Measurements from ENCODE around the gene ZNF154. TPM values are rescaled to one million over a fixed set of nuclear protein-coding genes. Genes with fewer than 3 reads are reported as not detected.
A peak's percentile ranks its signal among the peaks of the same experiment; 100 is the strongest.

Gene ZNF154
- total RNA-seq, 1 experiment from 2014 or later, result not detected

DNA sequence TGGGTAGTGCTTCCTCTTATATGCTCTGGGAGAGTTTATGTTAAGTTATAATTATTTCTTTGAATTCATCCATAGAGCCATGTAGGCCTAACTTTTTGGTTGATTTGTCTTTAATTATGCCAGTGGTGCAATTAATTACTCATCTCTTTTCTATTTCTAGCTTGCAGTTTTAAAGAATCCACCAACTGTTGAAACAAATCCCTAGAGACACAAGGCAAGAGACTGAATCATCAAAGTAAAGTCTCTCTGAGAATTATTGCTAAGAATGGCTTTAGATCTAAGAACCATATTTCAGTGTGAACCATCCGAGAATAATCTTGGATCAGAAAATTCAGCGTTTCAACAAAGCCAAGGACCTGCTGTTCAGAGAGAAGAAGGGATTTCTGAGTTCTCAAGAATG, 33.1 kb downstream of the ZNF154 start:
- no peak for DNase-seq (ENCODE audit: low read depth)

DNA sequence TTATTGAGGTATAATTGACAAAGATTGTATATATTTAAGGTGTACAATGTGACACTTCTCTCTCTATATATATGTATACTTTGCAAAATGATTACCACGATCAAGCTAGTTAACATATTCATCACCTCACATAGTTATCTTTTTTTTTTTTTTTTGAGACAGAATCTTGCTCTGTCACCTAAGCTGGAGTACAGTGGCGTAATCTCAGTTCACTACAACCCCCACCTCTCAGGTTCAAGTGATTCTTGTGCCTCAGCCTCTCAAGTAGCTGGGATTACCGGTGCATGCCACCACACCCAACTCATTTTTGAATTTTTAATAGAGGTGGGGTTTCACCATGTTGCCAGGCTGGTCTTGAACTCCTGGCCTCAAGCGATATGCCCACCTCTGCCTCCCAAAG, 36.5 kb downstream of the ZNF154 start:
- no peak for DNase-seq (ENCODE audit: low read depth)

- no peak for DNase-seq (ENCODE audit: low read depth)
Observed at GRCh38 chr19:57671124-57671895, 37.7 kb downstream of the ZNF154 start.

GRCh38 chr19:57668635-57669034, 40.4 kb downstream of the ZNF154 start, which contains the start of gene ZSCAN4:
ZSCAN4 (plus strand) TSS chr19:57668935; CDS start chr19:57676146, 7,211 bp downstream.
- no peak for DNase-seq (ENCODE audit: low read depth)

DNA sequence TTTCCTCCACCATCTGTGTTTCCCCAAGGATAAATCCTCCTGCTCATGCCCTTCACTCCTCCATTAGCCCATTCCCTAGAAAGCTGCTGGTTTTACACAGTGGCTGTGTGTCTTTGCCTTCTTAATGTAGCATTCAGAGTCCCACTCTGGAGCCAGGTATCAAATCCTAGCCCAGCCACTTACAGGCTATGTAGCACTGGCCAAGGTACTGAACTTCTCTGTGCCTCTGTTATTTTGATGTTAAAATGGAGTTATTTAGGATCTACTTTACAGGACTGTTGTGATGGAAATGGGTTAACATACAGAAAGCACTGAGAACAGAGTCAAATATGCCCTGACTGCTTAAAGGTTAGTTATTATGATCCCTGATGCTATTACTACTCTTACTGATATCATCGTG, 41.8 kb downstream of the ZNF154 start:
- DNase-seq (ENCODE audit: low read depth), result no peak

DNA sequence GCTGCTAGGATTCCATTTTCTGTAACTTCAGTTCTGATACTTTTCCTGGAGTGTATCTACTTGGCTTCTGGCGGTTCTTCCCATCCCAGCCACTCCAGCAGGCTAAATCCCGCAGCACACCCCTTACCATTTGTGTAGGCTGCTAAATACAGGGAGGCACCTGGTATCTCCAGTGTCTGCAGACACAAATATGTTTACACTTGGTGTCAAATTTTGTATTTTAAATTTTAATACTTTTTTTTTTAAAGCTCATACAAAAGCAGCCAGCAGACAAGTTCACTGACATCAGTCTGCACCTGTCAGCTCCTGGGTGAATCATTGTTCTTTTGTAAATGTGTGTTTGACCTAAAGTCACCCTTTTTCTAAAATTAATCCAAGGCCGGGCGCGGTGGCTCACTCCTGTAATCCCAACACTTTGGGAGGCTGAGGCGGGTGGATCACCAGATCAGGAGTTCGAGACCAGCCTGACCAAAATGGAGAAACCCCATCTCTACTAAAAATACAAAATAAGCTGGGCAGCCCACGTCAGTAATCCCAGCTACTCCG, 43.7 kb downstream of the ZNF154 start:
- no peak for DNase-seq (ENCODE audit: low read depth)

- peak; percentile 56 for DNase-seq (ENCODE audit: low read depth)
Observed at GRCh38 chr19:57664269-57665127, 44.5 kb downstream of the ZNF154 start.

- DNase-seq (ENCODE audit: low read depth), result no peak
Observed at GRCh38 chr19:57656346-57656745, 52.7 kb downstream of the ZNF154 start.

GRCh38 chr19:57655443-57655842, 53.6 kb downstream of the ZNF154 start:
- DNase-seq (ENCODE audit: low read depth), result no peak

GRCh38 chr19:57653689-57654088, 55.3 kb downstream of the ZNF154 start:
- no peak for DNase-seq (ENCODE audit: low read depth)

- DNase-seq (ENCODE audit: low read depth), result no peak
Observed at GRCh38 chr19:57651654-57651996, 57.4 kb downstream of the ZNF154 start.

DNA sequence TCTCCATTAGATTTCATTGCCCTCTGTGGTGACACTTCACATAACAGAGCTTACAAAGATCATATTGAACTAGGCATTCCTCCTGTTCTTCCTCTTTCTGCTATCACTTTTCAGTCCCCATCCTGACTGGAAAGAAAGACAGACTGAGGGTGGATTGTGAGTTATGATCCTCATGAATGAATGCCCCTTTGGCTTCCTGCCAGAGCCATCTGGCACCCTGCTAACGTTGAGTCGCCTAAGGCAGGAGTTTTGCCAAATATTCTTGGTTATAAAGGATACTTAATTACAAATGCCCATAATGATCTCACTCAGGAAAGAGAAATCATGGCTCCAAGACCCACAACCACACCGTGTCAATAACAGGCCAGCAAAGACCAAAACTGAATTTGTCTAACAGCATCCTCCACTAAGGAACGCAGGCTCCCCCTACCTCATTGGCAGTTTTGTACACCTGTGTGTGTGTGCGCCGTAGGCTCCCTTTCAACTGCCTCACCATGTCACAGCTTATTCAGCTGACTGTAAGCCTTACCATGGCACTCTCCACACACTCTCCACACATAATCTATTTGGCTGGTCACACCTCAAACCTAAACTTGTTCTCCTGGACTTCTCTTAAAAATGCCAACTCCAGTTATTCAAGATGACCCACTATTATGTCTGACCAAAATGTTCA, 60.5 kb downstream of the ZNF154 start:
- DNase-seq (ENCODE audit: low read depth), result no peak

Other genes starting within 250 kb of the ZNF154 start
- gene ZNF772, start 231.6 kb downstream of the ZNF154 start, total RNA-seq (2014; rRNA removed; shearing (Covaris generic)), result 9.8 and 12.2 TPM in 2 replicates
- 2.8 and 8.4 TPM in 2 replicates for gene ZNF419, start 221.5 kb downstream of the ZNF154 start, total RNA-seq (2014; rRNA removed; shearing (Covaris generic))
- gene ZNF773, start 209.3 kb downstream of the ZNF154 start, total RNA-seq (2014; rRNA removed; shearing (Covaris generic)), result 5.8 and 6.3 TPM in 2 replicates
- 3.4 and 4.0 TPM in 2 replicates for gene ZNF549, start 181.8 kb downstream of the ZNF154 start, total RNA-seq (2014; rRNA removed; shearing (Covaris generic))
- gene ZNF550, start 149.3 kb downstream of the ZNF154 start, total RNA-seq (2014; rRNA removed; shearing (Covaris generic)), result 9.7 and 34.5 TPM in 2 replicates
- gene ZNF416, start 130.3 kb downstream of the ZNF154 start, total RNA-seq (2014; rRNA removed; shearing (Covaris generic)), result 2.9 and 5.1 TPM in 2 replicates
- 9.5 and 12.5 TPM in 2 replicates for gene ZIK1, start 125.1 kb downstream of the ZNF154 start, total RNA-seq (2014; rRNA removed; shearing (Covaris generic))
- gene ZNF530, start 109.3 kb downstream of the ZNF154 start, total RNA-seq (2014; rRNA removed; shearing (Covaris generic)), result 7.5 and 15.1 TPM in 2 replicates
- gene ZNF134, start 95.0 kb downstream of the ZNF154 start, total RNA-seq (2014; rRNA removed; shearing (Covaris generic)), result 17.0 and 22.9 TPM in 2 replicates
- gene ZNF211, start 76.0 kb downstream of the ZNF154 start, total RNA-seq (2014; rRNA removed; shearing (Covaris generic)), result 7.4 and 9.8 TPM in 2 replicates
- not detected in 2 replicates for gene ZSCAN4, start 40.3 kb downstream of the ZNF154 start, total RNA-seq (2014; rRNA removed; shearing (Covaris generic))
- gene ZNF551, start 27.2 kb downstream of the ZNF154 start, total RNA-seq (2014; rRNA removed; shearing (Covaris generic)), result 16.6 and 17.5 TPM in 2 replicates
- 2.5 and 3.8 TPM in 2 replicates for gene ZNF671, start 18.4 kb upstream of the ZNF154 start, total RNA-seq (2014; rRNA removed; shearing (Covaris generic))
- 8.1 and 17.7 TPM in 2 replicates for gene ZNF776, start 37.6 kb upstream of the ZNF154 start, total RNA-seq (2014; rRNA removed; shearing (Covaris generic))
- 12.8 and 13.3 TPM in 2 replicates for gene ZNF586, start 60.5 kb upstream of the ZNF154 start, total RNA-seq (2014; rRNA removed; shearing (Covaris generic))
- gene ZNF552, start 105.7 kb upstream of the ZNF154 start, total RNA-seq (2014; rRNA removed; shearing (Covaris generic)), result 4.4 and 4.5 TPM in 2 replicates
- gene ZNF587B, start 121.1 kb upstream of the ZNF154 start, total RNA-seq (2014; rRNA removed; shearing (Covaris generic)), result 14.9 and 16.9 TPM in 2 replicates
- 11.2 and 20.4 TPM in 2 replicates for gene ZNF587, start 140.7 kb upstream of the ZNF154 start, total RNA-seq (2014; rRNA removed; shearing (Covaris generic))
- gene ZNF814, start 179.8 kb upstream of the ZNF154 start, total RNA-seq (2014; rRNA removed; shearing (Covaris generic)), result 3.5 and 5.4 TPM in 2 replicates
- gene ZNF417, start 207.4 kb upstream of the ZNF154 start, total RNA-seq (2014; rRNA removed; shearing (Covaris generic)), result 5.9 and 7.4 TPM in 2 replicates
- 2.5 and 6.2 TPM in 2 replicates for gene ZNF418, start 226.2 kb upstream of the ZNF154 start, total RNA-seq (2014; rRNA removed; shearing (Covaris generic))
- gene ZNF256, start 238.5 kb upstream of the ZNF154 start, total RNA-seq (2014; rRNA removed; shearing (Covaris generic)), result 2.9 and 4.4 TPM in 2 replicates

Data from Daoy (cell line).